IMR-90 (cell line): ENCODE data around the gene CTBP2.

ENCODE experiments used
- CEBPB ChIP-seq: IDR thresholded peaks from 2 replicates; pipeline ENCODE4 v1.6.1; 2012; ENCODE audit warnings: low read depth, low read length, improper control_type of control experiment
- CTCF ChIP-seq: conservative IDR thresholded peaks from 2 replicates; pipeline ENCODE4 v1.5.1; 2012; ENCODE audit warnings: mild to moderate bottlenecking, low read depth, low read length, improper control_type of control experiment
- FOS ChIP-seq: fragments of 150-350 bp; IDR thresholded peaks from 2 replicates; pipeline ENCODE4 v1.6.1; 2016; ENCODE audit warnings: low read depth, low read length
- MAFK ChIP-seq: IDR thresholded peaks from 2 replicates; pipeline ENCODE4 v1.6.1; 2012; ENCODE audit warnings: low read depth, low read length, improper control_type of control experiment
- MAZ ChIP-seq: IDR thresholded peaks from 2 replicates; pipeline ENCODE4 v1.6.1; 2012; ENCODE audit warnings: low read depth, mild to moderate bottlenecking, low read length, improper control_type of control experiment, moderate library complexity, borderline replicate concordance
- MXI1 ChIP-seq: IDR thresholded peaks from 2 replicates; pipeline ENCODE4 v1.6.1; 2012; ENCODE audit warnings: low read depth, mild to moderate bottlenecking, low read length, moderate library complexity, borderline replicate concordance
- NFE2L2 ChIP-seq: fragments of 150-350 bp; IDR thresholded peaks from 2 replicates; pipeline ENCODE4 v1.6.1; 2016; ENCODE audit warnings: low read depth, mild to moderate bottlenecking, low read length
- POLR2A ChIP-seq: IDR thresholded peaks from 2 replicates; pipeline ENCODE4 v1.6.1; 2012; ENCODE audit warnings: mild to moderate bottlenecking, low read depth, low read length
- RAD21 ChIP-seq: IDR thresholded peaks from 2 replicates; pipeline ENCODE4 v1.6.1; 2012; ENCODE audit warnings: low read length, improper control_type of control experiment
- RCOR1 ChIP-seq: IDR thresholded peaks from 2 replicates; pipeline ENCODE4 v1.6.1; 2012; ENCODE audit warnings: mild to moderate bottlenecking, low read length, improper control_type of control experiment; ENCODE audit not compliant: insufficient replicate concordance
- RFX5 ChIP-seq: IDR thresholded peaks from 2 replicates; pipeline ENCODE4 v1.8.0; 2012; ENCODE audit warnings: low read depth, mild to moderate bottlenecking, low read length, moderate library complexity
- SMC3 ChIP-seq: fragments of 150-350 bp; IDR thresholded peaks from 2 replicates; pipeline ENCODE4 v1.6.1; 2016; ENCODE audit warnings: low read depth, mild to moderate bottlenecking, antibody characterized with exemption, low read length, moderate library complexity
- TF ChIP-seq, protein P1 (sequence below): fragments of 150-350 bp; IDR thresholded peaks from 2 replicates; pipeline ENCODE4 v1.6.1; 2016; ENCODE audit warnings: low read depth, mild to moderate bottlenecking, low read length, moderate library complexity, borderline replicate concordance
- TF ChIP-seq, protein P2 (sequence below): fragments of 150-350 bp; IDR thresholded peaks from 2 replicates; pipeline ENCODE4 v1.6.1; 2017; ENCODE audit warnings: mild to moderate bottlenecking, antibody characterized with exemption, low read length, low read depth

- no peak for TF ChIP-seq POLR2A
- TF ChIP-seq CTCF, result no peak
- TF ChIP-seq SMC3, result no peak
- no peak for TF ChIP-seq RAD21
- no peak for TF ChIP-seq RFX5
- TF ChIP-seq MAZ, result no peak
- TF ChIP-seq, protein P1, sequence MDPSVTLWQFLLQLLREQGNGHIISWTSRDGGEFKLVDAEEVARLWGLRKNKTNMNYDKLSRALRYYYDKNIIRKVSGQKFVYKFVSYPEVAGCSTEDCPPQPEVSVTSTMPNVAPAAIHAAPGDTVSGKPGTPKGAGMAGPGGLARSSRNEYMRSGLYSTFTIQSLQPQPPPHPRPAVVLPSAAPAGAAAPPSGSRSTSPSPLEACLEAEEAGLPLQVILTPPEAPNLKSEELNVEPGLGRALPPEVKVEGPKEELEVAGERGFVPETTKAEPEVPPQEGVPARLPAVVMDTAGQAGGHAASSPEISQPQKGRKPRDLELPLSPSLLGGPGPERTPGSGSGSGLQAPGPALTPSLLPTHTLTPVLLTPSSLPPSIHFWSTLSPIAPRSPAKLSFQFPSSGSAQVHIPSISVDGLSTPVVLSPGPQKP, result no peak
- TF ChIP-seq, protein P2, sequence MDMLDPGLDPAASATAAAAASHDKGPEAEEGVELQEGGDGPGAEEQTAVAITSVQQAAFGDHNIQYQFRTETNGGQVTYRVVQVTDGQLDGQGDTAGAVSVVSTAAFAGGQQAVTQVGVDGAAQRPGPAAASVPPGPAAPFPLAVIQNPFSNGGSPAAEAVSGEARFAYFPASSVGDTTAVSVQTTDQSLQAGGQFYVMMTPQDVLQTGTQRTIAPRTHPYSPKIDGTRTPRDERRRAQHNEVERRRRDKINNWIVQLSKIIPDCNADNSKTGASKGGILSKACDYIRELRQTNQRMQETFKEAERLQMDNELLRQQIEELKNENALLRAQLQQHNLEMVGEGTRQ, result no peak
- no peak for TF ChIP-seq MXI1
- no peak for TF ChIP-seq NFE2L2
- no peak for TF ChIP-seq CEBPB
- no peak for TF ChIP-seq FOS
- TF ChIP-seq RCOR1, result no peak
- no peak for TF ChIP-seq MAFK
These were observed 53.0 kb downstream of the CTBP2 start for GRCh38 chr10:125107166-125107949.
